B cell (primary cell): Measurements from ENCODE around the gene SCAMP5.

ENCODE experiments used
- EZH2 ChIP-seq: IDR thresholded peaks from 2 replicates; pipeline ENCODE4 v1.6.1; 2012; ENCODE audit warnings: borderline replicate concordance, low read depth, mild to moderate bottlenecking, moderate library complexity, low read length; ENCODE audit not compliant: insufficient read depth, poor library complexity, severe bottlenecking
- TF ChIP-seq, protein P1 (sequence below): fragments of 200-600 bp; IDR thresholded peaks from one replicate; pipeline ENCODE4 v1.8.0; 2022; ENCODE audit warnings: antibody characterized with exemption, mild to moderate bottlenecking

DNA sequence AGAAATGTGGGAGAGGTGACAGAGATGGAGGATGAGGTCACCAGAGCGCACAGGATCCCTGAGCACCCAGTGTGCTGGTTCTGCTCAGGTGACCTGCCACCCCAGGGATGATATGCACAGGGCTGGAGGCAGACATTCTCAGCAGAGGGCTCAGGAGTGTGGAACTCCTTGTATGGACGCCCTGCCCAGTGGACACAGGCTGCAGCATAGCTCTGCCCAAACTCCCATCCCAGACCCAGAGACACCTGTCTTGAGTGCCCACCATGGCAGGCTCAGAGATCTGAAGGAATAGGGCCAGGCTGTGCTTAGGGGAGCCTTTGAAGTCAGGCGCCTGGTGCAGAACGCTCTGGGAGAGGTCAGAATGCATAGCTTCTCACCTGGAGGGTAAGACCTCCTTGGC, 75.3 kb downstream of the SCAMP5 start:
- TF ChIP-seq, protein P1, sequence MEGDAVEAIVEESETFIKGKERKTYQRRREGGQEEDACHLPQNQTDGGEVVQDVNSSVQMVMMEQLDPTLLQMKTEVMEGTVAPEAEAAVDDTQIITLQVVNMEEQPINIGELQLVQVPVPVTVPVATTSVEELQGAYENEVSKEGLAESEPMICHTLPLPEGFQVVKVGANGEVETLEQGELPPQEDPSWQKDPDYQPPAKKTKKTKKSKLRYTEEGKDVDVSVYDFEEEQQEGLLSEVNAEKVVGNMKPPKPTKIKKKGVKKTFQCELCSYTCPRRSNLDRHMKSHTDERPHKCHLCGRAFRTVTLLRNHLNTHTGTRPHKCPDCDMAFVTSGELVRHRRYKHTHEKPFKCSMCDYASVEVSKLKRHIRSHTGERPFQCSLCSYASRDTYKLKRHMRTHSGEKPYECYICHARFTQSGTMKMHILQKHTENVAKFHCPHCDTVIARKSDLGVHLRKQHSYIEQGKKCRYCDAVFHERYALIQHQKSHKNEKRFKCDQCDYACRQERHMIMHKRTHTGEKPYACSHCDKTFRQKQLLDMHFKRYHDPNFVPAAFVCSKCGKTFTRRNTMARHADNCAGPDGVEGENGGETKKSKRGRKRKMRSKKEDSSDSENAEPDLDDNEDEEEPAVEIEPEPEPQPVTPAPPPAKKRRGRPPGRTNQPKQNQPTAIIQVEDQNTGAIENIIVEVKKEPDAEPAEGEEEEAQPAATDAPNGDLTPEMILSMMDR: no peak
- TF ChIP-seq EZH2: no peak
